GM12878 (cell line): ENCODE results near the gene CHL1. TPM values are rescaled to one million over a fixed set of nuclear protein-coding genes. Genes with fewer than 3 reads are reported as not detected.

Experiments
- BMI1 ChIP-seq: fragments of 450-650 bp; IDR thresholded peaks from 2 replicates; pipeline ENCODE4 v1.6.1; 2016; ENCODE audit warnings: mild to moderate bottlenecking, moderate library complexity, borderline replicate concordance
- CHD4 ChIP-seq: fragments of 200-600 bp; sonication (generic); IDR thresholded peaks from 2 replicates; pipeline ENCODE4 v1.6.1; 2016; ENCODE audit warnings: mild to moderate bottlenecking
- CREM ChIP-seq: IDR thresholded peaks from 2 replicates; pipeline ENCODE4 v1.6.1; 2014; ENCODE audit warnings: antibody characterized with exemption, low read depth
- EP300 ChIP-seq, 2 experiments: fragments of 150-350 bp in 1 of 2; IDR thresholded peaks; 2 replicates each; pipeline ENCODE4 v1.6.1; 2011 to 2012; ENCODE audit warnings: low read depth in 2 of 2, low read length in 2 of 2, borderline replicate concordance in 1 of 2, improper control_type of control experiment in 1 of 2, inconsistent platforms in 1 of 2; ENCODE audit not compliant: control insufficient read depth in 1 of 2
- ESRRA ChIP-seq: IDR thresholded peaks from 2 replicates; pipeline ENCODE4 v1.6.1; 2012; ENCODE audit warnings: mild to moderate bottlenecking, low read length, improper control_type of control experiment
- ETV6 ChIP-seq, 2 experiments: fragments of 450-650 bp in 1 of 2; IDR thresholded peaks in 1 of 2; conservative IDR thresholded peaks in 1 of 2; 2 replicates each; pipeline ENCODE4 v1.6.1; 2014; ENCODE audit warnings: antibody characterized with exemption in 1 of 2, borderline replicate concordance in 1 of 2, low read depth in 1 of 2, mild to moderate bottlenecking in 1 of 2, moderate library complexity in 1 of 2
- HCFC1 ChIP-seq: fragments of 150-350 bp; IDR thresholded peaks from 2 replicates; pipeline ENCODE4 v1.6.1; 2014; ENCODE audit warnings: low read length
- IKZF1 ChIP-seq: fragments of 450-650 bp; conservative IDR thresholded peaks from 2 replicates; pipeline ENCODE4 v1.6.1; 2017; ENCODE audit warnings: antibody characterized with exemption, mild to moderate bottlenecking
- MEF2A ChIP-seq: IDR thresholded peaks from 2 replicates; pipeline ENCODE4 v1.6.1; 2011; ENCODE audit warnings: low read depth, mild to moderate bottlenecking, low read length, moderate library complexity; ENCODE audit not compliant: insufficient read depth
- MTA2 ChIP-seq: fragments of 450-650 bp; IDR thresholded peaks from 2 replicates; pipeline ENCODE4 v1.6.1; 2016; ENCODE audit warnings: low read depth, mild to moderate bottlenecking, moderate library complexity
- MTA3 ChIP-seq: IDR thresholded peaks from 2 replicates; pipeline ENCODE4 v1.6.1; 2012; ENCODE audit warnings: low read length, inconsistent platforms, borderline replicate concordance
- NR2C1 ChIP-seq: fragments of 450-650 bp; IDR thresholded peaks from 2 replicates; pipeline ENCODE4 v1.6.1; 2017; ENCODE audit warnings: antibody characterized with exemption, mild to moderate bottlenecking, moderate library complexity
- PAX5 ChIP-seq: IDR thresholded peaks from 2 replicates; pipeline ENCODE4 v1.6.1; 2011; ENCODE audit warnings: low read depth, low read length, borderline replicate concordance
- POLR2A ChIP-seq: IDR thresholded peaks from 2 replicates; pipeline ENCODE4 v1.6.1; 2011; ENCODE audit warnings: low read depth, mild to moderate bottlenecking, low read length
- SMAD1 ChIP-seq: fragments of 450-650 bp; IDR thresholded peaks from 2 replicates; pipeline ENCODE4 v1.6.1; 2018; ENCODE audit warnings: mild to moderate bottlenecking, low read depth; ENCODE audit not compliant: partially characterized antibody
- TARDBP ChIP-seq: IDR thresholded peaks from 2 replicates; pipeline ENCODE4 v1.6.1; 2016; ENCODE audit warnings: borderline replicate concordance
- WRNIP1 ChIP-seq: IDR thresholded peaks from 2 replicates; pipeline ENCODE4 v1.6.1; 2011; ENCODE audit warnings: low read depth, low read length, improper control_type of control experiment, borderline replicate concordance
- polyA plus RNA-seq, 11 experiments: library from polyadenylated mRNA; depleted of rRNA in 4 of 11; unstranded in 6 of 11; stranded (reverse) in 5 of 11; fragments of >200 nt; fragmentation: Nextera tagmentation in 4 of 11; fragmentation: Illumina TruSeq in 1 of 11; extraction: Ambion mirVana in 4 of 11; extraction: Trizol in 1 of 11; gene quantifications; 1 replicate in 1 of 11; 2 replicates in 10 of 11; pipeline versions ENCODE4 v1.2.1 to v1.2.3, GENCODE V29; 2011 to 2016; ENCODE audit warnings: inconsistent platforms in 2 of 11, missing spikeins in 2 of 11, low read depth in 1 of 11
- total RNA-seq, 4 experiments: library from RNA; depleted of rRNA in 3 of 4; stranded (reverse); fragments of >200 nt in 3 of 4; fragmentation: Illumina TruSeq in 1 of 4; extraction: Trizol in 1 of 4; gene quantifications; 2 replicates each; pipeline versions ENCODE4 v1.2.1 to v1.2.3, GENCODE V29; 2013 to 2021
- TF ChIP-seq, protein P1 (sequence below): IDR thresholded peaks from 2 replicates; pipeline ENCODE4 v1.6.1; 2012; ENCODE audit warnings: low read length, inconsistent platforms
- TF ChIP-seq, protein P2 (sequence below): IDR thresholded peaks from 2 replicates; pipeline ENCODE4 v1.6.1; 2011; ENCODE audit warnings: borderline replicate concordance, low read depth, mild to moderate bottlenecking, moderate library complexity, low read length; ENCODE audit not compliant: insufficient read depth, poor library complexity, severe bottlenecking
- TF ChIP-seq, protein P3 (sequence below): fragments of 450-650 bp; IDR thresholded peaks from 2 replicates; pipeline ENCODE4 v1.6.1; 2018; ENCODE audit warnings: borderline replicate concordance, mild to moderate bottlenecking; ENCODE audit not compliant: partially characterized antibody
- TF ChIP-seq, protein P4 (sequence below): fragments of 450-650 bp; IDR thresholded peaks from 2 replicates; pipeline ENCODE4 v1.6.1; 2017; ENCODE audit warnings: mild to moderate bottlenecking, low read depth, inconsistent platforms; ENCODE audit not compliant: poor library complexity, severe bottlenecking
- TF ChIP-seq, protein P5 (sequence below): fragments of 450-650 bp; IDR thresholded peaks from 2 replicates; pipeline ENCODE4 v1.6.1; 2017; ENCODE audit warnings: mild to moderate bottlenecking

Gene CHL1
- total and polyA plus RNA-seq, 10 of the 15 experiments (the other 5 are each of a cell fraction or from before 2014, with no cell fraction given), result 0.71 to 30.4 (median 1.8) TPM

DNA sequence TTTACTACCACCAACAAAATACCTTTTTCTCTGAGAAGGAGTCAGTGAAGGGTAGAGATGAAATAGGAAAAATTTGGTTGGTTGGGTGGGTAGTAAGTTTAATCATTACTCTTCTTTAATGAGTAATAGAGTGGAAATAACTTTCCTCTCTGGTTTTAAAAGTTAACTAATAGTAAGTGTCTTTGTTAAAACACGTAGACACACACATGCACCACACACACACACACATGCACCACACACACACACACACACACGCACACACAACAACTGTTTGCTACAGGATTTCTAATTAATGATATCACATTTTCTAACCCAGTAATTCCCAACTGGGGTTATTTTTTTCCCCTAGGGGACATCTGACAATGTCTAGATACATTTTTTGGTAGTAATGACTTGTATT is 84.1 kb downstream of the CHL1 start (continued):
- TF ChIP-seq POLR2A (no peak), CREM (no peak), EP300 (IDR thresholded peaks at IDR 0.05; ENCODE audit: borderline replicate concordance in 1 of 2, control insufficient read depth in 1 of 2, low read depth in 2 of 2, low read length in 2 of 2) (0 out of 4 replicates have a peak, but pooled peaks of 1 of the 2 experiments have one; percentile 21), MTA3 (no peak), IKZF1 (peak; percentile 57), ESRRA (no peak), HCFC1 (no peak), ETV6 (conservative IDR thresholded peaks at IDR 0.05 in 1 of 2, IDR thresholded peaks at IDR 0.05 in 1 of 2; ENCODE audit: borderline replicate concordance in 1 of 2, low read depth in 1 of 2) (no peak), PAX5 (no peak), NR2C1 (no peak), CHD4 (no peak), MEF2A (no peak), MTA2 (peak; percentile 80), SMAD1 (peak; percentile 15), TARDBP (no peak), BMI1 (no peak; the same call in 1 of the 2 replicates), WRNIP1 (no peak)
- TF ChIP-seq, protein P1, sequence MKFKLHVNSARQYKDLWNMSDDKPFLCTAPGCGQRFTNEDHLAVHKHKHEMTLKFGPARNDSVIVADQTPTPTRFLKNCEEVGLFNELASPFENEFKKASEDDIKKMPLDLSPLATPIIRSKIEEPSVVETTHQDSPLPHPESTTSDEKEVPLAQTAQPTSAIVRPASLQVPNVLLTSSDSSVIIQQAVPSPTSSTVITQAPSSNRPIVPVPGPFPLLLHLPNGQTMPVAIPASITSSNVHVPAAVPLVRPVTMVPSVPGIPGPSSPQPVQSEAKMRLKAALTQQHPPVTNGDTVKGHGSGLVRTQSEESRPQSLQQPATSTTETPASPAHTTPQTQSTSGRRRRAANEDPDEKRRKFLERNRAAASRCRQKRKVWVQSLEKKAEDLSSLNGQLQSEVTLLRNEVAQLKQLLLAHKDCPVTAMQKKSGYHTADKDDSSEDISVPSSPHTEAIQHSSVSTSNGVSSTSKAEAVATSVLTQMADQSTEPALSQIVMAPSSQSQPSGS, result no peak
- TF ChIP-seq, protein P2, sequence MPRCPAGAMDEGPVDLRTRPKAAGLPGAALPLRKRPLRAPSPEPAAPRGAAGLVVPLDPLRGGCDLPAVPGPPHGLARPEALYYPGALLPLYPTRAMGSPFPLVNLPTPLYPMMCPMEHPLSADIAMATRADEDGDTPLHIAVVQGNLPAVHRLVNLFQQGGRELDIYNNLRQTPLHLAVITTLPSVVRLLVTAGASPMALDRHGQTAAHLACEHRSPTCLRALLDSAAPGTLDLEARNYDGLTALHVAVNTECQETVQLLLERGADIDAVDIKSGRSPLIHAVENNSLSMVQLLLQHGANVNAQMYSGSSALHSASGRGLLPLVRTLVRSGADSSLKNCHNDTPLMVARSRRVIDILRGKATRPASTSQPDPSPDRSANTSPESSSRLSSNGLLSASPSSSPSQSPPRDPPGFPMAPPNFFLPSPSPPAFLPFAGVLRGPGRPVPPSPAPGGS, result no peak
- TF ChIP-seq, protein P3, sequence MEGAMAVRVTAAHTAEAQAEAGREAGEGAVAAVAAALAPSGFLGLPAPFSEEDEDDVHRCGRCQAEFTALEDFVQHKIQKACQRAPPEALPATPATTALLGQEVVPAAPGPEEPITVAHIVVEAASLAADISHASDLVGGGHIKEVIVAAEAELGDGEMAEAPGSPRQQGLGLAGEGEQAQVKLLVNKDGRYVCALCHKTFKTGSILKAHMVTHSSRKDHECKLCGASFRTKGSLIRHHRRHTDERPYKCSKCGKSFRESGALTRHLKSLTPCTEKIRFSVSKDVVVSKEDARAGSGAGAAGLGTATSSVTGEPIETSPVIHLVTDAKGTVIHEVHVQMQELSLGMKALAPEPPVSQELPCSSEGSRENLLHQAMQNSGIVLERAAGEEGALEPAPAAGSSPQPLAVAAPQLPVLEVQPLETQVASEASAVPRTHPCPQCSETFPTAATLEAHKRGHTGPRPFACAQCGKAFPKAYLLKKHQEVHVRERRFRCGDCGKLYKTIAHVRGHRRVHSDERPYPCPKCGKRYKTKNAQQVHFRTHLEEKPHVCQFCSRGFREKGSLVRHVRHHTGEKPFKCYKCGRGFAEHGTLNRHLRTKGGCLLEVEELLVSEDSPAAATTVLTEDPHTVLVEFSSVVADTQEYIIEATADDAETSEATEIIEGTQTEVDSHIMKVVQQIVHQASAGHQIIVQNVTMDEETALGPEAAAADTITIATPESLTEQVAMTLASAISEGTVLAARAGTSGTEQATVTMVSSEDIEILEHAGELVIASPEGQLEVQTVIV, result no peak
- TF ChIP-seq, protein P4, sequence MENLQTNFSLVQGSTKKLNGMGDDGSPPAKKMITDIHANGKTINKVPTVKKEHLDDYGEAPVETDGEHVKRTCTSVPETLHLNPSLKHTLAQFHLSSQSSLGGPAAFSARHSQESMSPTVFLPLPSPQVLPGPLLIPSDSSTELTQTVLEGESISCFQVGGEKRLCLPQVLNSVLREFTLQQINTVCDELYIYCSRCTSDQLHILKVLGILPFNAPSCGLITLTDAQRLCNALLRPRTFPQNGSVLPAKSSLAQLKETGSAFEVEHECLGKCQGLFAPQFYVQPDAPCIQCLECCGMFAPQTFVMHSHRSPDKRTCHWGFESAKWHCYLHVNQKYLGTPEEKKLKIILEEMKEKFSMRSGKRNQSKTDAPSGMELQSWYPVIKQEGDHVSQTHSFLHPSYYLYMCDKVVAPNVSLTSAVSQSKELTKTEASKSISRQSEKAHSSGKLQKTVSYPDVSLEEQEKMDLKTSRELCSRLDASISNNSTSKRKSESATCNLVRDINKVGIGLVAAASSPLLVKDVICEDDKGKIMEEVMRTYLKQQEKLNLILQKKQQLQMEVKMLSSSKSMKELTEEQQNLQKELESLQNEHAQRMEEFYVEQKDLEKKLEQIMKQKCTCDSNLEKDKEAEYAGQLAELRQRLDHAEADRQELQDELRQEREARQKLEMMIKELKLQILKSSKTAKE, result no peak
- TF ChIP-seq, protein P5, sequence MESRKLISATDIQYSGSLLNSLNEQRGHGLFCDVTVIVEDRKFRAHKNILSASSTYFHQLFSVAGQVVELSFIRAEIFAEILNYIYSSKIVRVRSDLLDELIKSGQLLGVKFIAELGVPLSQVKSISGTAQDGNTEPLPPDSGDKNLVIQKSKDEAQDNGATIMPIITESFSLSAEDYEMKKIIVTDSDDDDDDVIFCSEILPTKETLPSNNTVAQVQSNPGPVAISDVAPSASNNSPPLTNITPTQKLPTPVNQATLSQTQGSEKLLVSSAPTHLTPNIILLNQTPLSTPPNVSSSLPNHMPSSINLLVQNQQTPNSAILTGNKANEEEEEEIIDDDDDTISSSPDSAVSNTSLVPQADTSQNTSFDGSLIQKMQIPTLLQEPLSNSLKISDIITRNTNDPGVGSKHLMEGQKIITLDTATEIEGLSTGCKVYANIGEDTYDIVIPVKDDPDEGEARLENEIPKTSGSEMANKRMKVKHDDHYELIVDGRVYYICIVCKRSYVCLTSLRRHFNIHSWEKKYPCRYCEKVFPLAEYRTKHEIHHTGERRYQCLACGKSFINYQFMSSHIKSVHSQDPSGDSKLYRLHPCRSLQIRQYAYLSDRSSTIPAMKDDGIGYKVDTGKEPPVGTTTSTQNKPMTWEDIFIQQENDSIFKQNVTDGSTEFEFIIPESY, result no peak
